ENCODE results near the gene EIF4EBP3.
"Not testable (repeated sequence)": the region's sequence is repeated elsewhere in the genome, so short reads cannot be mapped to it uniquely, and the experiment has no call there.

EIF4EBP3 gene

GRCh38 chr5:140579188-140579747, 31.8 kb downstream of the EIF4EBP3 start:
- DNase-seq: not testable (repeated sequence)

- no peak for DNase-seq
These were observed 40.0 kb downstream of the EIF4EBP3 start for GRCh38 chr5:140587495-140587894.

- peak; percentile 87 for DNase-seq
These were observed 41.0 kb downstream of the EIF4EBP3 start for GRCh38 chr5:140588311-140589070.

GRCh38 chr5:140590861-140591260, 43.4 kb downstream of the EIF4EBP3 start:
- DNase-seq: no peak

- peak; percentile 78 for DNase-seq
These were observed 44.4 kb downstream of the EIF4EBP3 start for GRCh38 chr5:140591747-140592372.

- not testable (repeated sequence) for DNase-seq
These were observed 45.6 kb downstream of the EIF4EBP3 start for GRCh38 chr5:140593070-140593469.

GRCh38 chr5:140594169-140594568, 46.7 kb downstream of the EIF4EBP3 start:
- no peak for DNase-seq

GRCh38 chr5:140595538-140596300, 48.3 kb downstream of the EIF4EBP3 start:
- peak; percentile 95 for DNase-seq

GRCh38 chr5:140596321-140596741, 48.9 kb downstream of the EIF4EBP3 start:
- peak; percentile 44 for DNase-seq

GRCh38 chr5:140598836-140599235, 51.4 kb downstream of the EIF4EBP3 start:
- no peak for DNase-seq
